ENCODE results near the gene UFSP2.

The UFSP2 gene

DNA sequence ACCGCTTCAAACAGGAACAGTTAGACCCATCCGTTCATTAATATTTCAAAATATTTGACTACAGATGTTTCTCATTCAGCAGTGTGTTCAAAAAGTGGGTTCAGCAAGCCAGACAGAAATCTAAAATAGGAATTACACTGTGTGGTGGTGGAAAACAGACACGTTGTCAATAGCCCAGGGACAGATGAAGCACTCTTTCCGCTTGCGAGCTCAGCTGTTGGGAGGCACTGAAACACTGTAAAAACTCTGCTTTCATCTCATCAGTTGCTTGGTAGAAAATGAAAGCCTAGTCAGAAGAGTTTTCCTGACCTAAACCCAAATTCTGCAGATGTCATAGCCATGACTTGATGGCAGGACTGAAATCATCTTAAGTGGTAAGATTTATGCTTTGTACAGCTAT, 68.6 kb downstream of the UFSP2 start:
- in situ Hi-C loops (cut with MboI; ENCODE audit: low sequenced_read_pairs): no loop called here

DNA sequence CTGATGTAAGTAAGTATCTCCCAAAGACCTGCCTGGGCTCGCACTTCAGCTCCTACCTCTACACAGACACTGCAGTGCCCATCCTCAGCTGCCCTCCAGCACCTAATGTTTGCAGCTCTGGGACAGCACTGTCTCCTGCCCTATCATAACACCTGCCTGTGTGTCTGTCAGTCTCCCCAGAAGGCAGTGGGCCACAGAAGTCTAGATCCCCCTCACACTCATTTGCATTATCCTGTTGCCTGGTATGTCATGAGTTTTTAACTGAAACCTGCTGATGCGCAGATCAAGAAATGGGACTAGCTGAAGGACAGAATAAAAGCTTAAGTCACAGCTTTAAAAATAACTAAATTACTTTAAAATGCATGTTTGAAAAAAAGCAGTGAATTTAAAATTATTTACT, 73.0 kb downstream of the UFSP2 start:
- in situ Hi-C loops (cut with MboI; ENCODE audit: low sequenced_read_pairs): no loop called here

DNA sequence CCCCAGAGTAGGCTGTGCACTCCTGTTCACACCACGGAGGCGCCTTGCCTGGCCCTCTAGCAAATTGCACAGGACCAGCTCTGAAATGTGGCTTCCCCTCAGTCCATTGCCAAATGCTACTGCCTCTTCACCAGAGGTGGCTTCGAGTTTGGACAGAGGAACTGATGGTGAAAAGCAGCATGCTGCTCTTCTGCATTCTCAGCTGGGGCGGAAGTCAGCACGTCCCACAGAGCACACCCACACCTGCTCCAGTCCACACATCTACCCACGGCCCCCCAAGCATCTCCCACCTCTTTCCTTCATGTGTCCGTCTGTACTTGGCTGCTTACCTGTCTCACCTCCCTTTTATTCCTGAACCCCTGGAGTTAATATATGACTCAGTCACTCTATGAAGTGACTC, 73.6 kb downstream of the UFSP2 start:
- in situ Hi-C loops (cut with MboI; ENCODE audit: low sequenced_read_pairs): no loop called here

DNA sequence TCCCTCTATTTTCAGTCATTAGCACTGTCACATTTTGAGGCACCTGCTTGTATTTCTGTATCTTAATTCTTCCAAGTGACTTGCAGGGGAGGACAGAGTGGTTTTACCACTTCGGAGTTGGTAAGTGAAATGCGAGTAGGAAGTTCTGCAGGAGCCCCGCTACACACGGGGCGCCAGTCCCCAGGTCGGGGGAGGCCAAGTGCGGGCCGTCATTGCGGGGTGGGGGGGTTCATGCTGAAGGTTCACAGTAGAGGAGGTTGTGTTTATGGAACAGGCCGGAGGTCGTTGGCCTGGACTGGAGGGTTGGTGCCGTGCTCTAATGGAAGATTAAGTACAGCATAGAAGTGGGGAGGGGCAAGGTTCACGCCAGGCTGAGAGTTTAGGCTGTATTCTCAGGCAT, 74.1 kb downstream of the UFSP2 start:
- in situ Hi-C loops (cut with MboI; ENCODE audit: low sequenced_read_pairs): no loop called here

Measured in HL-60/S4 (cell line).